GM12872 (cell line): ENCODE data around the gene AP1G1.

Source experiments
- TF ChIP-seq, protein P1 (sequence below): IDR thresholded peaks from 3 replicates; pipeline ENCODE4 v1.5.1; 2011; ENCODE audit warnings: low read depth, mild to moderate bottlenecking, low read length, moderate library complexity; ENCODE audit not compliant: insufficient read depth

The AP1G1 gene

DNA sequence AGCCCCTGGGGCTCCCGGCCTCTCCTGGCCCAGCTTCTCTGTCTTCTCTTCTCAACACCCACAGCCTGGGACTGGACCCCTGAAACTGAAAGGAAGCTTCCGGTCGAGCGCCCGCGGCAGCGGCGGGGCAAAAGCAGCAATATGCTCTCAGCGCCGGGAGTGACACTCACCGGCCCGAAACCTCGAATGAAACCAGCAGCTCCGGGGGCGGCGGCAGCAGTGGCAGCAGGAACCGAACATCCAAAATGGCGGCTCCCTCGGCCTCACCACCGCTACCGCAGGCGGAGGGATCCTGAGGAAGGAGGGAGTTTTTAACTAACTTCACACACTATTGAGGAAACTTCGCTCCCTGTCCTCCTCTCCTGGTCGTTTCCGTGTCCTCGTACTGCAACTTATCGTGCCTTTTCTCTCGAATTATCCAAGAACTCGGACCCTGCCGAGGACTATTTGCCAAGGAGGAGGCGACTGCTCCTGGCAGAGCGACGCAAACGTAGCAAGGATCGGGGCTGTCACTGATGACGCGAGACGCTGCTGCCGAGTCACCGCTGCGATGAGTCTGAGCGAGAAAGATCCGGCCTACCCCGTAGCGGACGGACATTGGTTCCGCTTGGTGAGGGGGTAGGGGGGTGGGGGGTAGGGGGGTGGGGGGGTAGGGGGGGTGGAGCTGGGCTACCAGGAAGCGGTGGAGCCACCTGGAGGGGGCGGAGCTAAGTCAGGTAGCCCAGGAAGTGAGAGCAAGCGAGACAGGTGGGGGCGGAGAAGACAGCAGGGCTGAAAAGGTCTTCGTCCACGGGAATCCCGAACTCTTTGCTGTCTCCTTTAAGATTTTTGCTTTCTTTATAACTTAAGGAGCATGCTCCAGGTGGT is at the start of gene AP1G1:
AP1G1 (minus strand) TSS at position 242 of the 867 bp plus-strand sequence. CDS start 19,355 bp downstream, outside the sequence.
- TF ChIP-seq, protein P1, sequence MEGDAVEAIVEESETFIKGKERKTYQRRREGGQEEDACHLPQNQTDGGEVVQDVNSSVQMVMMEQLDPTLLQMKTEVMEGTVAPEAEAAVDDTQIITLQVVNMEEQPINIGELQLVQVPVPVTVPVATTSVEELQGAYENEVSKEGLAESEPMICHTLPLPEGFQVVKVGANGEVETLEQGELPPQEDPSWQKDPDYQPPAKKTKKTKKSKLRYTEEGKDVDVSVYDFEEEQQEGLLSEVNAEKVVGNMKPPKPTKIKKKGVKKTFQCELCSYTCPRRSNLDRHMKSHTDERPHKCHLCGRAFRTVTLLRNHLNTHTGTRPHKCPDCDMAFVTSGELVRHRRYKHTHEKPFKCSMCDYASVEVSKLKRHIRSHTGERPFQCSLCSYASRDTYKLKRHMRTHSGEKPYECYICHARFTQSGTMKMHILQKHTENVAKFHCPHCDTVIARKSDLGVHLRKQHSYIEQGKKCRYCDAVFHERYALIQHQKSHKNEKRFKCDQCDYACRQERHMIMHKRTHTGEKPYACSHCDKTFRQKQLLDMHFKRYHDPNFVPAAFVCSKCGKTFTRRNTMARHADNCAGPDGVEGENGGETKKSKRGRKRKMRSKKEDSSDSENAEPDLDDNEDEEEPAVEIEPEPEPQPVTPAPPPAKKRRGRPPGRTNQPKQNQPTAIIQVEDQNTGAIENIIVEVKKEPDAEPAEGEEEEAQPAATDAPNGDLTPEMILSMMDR = no peak

DNA sequence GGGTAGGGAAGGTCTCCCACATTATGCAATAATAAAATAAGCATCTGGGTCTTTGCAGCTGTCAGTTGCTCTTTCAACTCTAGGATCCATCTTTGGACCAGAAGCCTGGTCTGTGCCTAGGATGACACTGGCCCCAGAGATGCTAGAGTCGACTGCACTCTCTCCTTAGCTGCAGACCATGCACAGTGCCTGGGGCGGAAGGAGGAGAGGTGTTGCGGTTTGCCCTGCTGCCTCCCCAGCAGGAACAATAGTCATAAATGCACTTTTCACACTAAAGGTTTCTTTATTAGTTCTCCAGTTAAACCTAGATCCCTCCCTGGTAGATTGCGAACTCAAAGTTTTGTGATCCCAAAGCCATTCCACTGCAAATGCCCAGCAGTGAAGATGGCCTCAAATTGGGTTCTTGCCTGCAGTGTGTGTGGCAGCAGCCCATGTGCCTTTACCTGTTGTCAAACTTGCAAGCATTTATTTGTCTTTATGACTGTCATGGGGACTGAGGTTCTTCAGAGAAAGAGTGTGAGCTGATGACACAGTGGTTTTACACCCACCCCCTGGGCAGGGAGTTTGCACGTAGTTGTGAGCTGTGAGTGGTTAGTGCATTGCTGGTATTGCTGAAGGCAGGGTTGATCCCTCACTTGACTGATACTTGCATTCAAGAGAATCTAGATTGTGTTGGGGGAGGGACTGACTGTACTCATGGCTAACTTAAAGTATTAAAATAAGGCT is 47.5 kb upstream of the AP1G1 start:
- TF ChIP-seq, protein P1 = no peak

DNA sequence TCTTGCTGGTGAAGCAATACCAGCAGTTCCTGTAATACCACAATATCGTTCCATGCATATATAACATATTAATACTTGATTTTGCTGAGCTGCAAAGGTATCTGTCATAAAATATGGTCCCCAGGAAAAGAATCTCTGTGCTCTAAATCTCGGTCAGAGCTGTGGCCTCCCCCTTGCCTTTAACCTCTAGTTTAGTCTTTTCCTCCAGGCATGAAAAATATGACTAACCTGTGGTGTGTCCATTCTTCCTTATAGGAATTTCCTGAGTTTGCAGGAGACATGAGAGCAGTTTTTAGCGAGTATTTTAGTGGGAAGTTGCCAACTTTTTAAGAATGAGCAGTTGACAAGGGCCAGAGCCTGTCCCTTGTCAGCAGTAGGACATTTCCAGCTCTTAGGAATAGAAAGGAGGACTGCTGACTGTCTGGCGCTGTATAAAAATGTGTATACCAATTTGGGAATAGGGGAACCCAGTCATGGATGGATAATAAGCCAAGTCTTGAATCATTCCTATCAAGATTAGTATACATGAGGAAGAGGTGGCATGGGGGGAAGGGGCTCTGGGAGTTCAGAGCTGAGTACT is 45.8 kb upstream of the AP1G1 start:
- TF ChIP-seq, protein P1 = no peak

DNA sequence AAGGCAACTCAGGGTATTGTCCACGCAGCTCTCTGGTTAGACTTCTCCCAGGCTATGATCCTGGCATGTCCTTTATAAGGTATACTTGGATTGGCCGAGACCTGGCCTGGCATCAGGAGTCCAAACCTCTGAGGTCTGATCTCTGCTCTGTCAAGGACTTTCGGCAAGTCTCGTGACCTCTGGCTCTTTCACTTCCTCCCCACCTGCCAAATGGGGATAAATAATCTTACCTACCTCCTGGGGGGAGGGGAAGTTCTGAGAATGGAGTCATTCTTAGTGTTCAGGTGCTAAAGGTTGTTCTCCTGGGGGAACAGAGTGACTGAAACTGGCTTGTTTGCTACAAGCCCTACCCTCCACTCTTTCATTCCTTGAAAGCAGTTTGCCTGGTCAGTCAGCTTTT is 44.8 kb upstream of the AP1G1 start:
- TF ChIP-seq, protein P1 = no peak

DNA sequence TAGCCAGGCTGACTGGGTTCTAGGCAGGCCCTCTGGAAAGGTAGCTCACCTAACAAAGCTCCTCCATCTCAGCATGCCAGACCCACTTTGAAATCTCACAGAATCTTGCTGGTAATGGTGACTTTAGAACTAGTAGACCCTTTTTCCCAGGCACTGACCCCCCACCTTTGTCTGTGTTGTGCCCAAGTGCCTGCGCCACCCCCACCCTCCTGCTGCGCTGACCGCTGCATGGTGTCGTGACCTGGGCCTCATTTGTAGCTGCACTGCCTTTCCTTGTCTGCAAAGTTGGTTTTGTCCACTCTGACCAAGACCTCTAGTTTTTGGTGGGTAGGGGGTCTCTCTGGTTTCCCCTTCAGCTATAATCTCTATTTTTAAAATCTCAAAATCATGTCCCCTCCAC is 43.9 kb upstream of the AP1G1 start:
- TF ChIP-seq, protein P1 = no peak

DNA sequence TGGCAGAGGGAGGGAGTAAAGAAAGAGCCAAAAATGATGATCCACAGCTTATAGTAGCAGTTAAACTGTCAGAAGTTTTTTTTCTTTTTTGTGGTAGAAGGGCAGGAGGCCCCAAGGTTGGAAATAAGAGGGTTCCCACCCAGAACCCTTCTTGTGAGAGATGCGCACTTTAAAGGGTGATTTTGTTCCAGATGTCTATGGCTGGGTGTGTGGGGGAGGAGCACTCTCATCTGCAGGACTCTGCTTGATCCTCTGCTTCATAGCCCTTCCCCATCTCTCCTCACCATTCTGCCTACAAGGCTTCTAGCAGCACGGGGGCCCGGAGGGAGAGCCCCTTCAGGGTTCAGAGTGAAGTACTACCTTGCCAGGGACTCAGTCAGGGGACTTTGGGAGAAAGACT is 43.5 kb upstream of the AP1G1 start:
- TF ChIP-seq, protein P1 = no peak

DNA sequence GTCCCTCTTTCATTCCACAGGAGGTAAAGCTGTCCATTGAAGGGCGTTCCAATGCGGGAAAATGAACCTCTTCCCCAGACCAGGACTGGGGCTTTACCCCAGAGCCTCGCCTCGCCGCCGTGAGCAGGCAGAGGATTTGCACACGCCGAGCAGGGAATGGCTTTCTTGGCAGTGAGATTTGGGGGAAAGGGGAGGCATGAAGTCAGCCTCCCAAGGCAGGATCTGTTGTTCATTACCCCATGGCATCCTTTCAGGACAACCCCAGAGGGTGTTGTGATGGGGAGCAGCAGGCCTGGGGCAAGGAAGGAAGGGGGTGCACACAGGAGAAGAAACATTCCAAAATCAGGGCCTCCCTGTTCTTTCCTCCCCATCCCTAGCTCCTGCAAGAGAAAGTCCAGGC is 43.1 kb upstream of the AP1G1 start:
- TF ChIP-seq, protein P1 = no peak
